Osteocyte (in vitro differentiated cells): ENCODE data around the gene COL23A1. TPM values are rescaled to one million over a fixed set of nuclear protein-coding genes. Genes with fewer than 3 reads are reported as not detected.

Experiments used
- DNase-seq: peaks from one replicate; pipeline ENCODE4 v3.0.0; 2021; ENCODE audit warnings: mixed read lengths; ENCODE audit not compliant: unreplicated experiment; ENCODE audit errors: extremely low spot score
- H3K27ac Mint-ChIP-seq: one replicate; pipeline ENCODE4 v1.8.0; 2021; ENCODE audit warnings: mild to moderate bottlenecking, mixed read lengths; ENCODE audit not compliant: unreplicated experiment
- H3K27me3 Mint-ChIP-seq: one replicate; pipeline ENCODE4 v1.8.0; 2021; ENCODE audit warnings: mixed read lengths; ENCODE audit not compliant: unreplicated experiment
- H3K36me3 Mint-ChIP-seq: one replicate; pipeline ENCODE4 v1.8.0; 2021; ENCODE audit warnings: mixed read lengths; ENCODE audit not compliant: unreplicated experiment
- H3K4me1 Mint-ChIP-seq: one replicate; pipeline ENCODE4 v1.8.0; 2021; ENCODE audit warnings: mixed read lengths; ENCODE audit not compliant: unreplicated experiment
- H3K4me3 Mint-ChIP-seq: one replicate; pipeline ENCODE4 v1.8.0; 2021; ENCODE audit warnings: mild to moderate bottlenecking, moderate library complexity, mixed read lengths; ENCODE audit not compliant: unreplicated experiment
- H3K9me3 Mint-ChIP-seq: one replicate; pipeline ENCODE4 v1.8.0; 2021; ENCODE audit warnings: mixed read lengths; ENCODE audit not compliant: unreplicated experiment
- total RNA-seq: library from RNA; stranded (reverse); gene quantifications from 2 replicates; pipeline ENCODE4 v1.2.1, GENCODE V29; 2021
- TF ChIP-seq, protein P1 (sequence below): fragments of 200-600 bp; sonication (generic); IDR thresholded peaks from 2 replicates; pipeline ENCODE4 v1.5.0; 2021; ENCODE audit warnings: antibody characterized with exemption, mild to moderate bottlenecking, moderate library complexity

Gene COL23A1
- total RNA-seq, 1 donor from 2014 or later, result not detected

DNA sequence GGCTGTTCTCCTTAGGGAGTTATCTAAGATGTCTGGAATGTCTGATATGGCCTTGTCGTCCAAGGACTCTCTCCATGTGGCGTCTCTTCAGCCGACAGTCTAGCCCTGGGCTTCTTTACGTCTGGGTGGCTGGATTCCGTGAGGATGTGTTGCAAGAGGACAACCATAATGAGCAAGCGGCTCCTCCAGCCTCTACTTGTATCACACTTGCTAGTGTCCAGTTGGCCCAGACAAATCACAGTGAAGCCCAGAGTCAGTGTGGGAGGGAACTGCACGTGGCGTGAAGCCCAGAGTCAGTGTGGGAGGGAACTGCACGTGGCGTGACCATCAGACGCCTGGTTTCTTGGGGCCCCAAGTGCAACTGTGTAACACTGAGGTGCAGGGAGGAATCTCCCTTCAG lies 61.1 kb downstream of the COL23A1 start:
- TF ChIP-seq, protein P1, sequence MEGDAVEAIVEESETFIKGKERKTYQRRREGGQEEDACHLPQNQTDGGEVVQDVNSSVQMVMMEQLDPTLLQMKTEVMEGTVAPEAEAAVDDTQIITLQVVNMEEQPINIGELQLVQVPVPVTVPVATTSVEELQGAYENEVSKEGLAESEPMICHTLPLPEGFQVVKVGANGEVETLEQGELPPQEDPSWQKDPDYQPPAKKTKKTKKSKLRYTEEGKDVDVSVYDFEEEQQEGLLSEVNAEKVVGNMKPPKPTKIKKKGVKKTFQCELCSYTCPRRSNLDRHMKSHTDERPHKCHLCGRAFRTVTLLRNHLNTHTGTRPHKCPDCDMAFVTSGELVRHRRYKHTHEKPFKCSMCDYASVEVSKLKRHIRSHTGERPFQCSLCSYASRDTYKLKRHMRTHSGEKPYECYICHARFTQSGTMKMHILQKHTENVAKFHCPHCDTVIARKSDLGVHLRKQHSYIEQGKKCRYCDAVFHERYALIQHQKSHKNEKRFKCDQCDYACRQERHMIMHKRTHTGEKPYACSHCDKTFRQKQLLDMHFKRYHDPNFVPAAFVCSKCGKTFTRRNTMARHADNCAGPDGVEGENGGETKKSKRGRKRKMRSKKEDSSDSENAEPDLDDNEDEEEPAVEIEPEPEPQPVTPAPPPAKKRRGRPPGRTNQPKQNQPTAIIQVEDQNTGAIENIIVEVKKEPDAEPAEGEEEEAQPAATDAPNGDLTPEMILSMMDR, result no peak
- Mint-ChIP-seq H3K27ac (no peak overlapping the region), H3K36me3 (no peaks in the 10 kb centered on the region), H3K4me1 (no peaks in the 10 kb centered on the region), H3K4me3 (no peak overlapping the region), H3K27me3 (no peaks in the 10 kb centered on the region), H3K9me3 (peaks cover 3% of the 10 kb centered on the region)
- DNase-seq, result no peak

DNA sequence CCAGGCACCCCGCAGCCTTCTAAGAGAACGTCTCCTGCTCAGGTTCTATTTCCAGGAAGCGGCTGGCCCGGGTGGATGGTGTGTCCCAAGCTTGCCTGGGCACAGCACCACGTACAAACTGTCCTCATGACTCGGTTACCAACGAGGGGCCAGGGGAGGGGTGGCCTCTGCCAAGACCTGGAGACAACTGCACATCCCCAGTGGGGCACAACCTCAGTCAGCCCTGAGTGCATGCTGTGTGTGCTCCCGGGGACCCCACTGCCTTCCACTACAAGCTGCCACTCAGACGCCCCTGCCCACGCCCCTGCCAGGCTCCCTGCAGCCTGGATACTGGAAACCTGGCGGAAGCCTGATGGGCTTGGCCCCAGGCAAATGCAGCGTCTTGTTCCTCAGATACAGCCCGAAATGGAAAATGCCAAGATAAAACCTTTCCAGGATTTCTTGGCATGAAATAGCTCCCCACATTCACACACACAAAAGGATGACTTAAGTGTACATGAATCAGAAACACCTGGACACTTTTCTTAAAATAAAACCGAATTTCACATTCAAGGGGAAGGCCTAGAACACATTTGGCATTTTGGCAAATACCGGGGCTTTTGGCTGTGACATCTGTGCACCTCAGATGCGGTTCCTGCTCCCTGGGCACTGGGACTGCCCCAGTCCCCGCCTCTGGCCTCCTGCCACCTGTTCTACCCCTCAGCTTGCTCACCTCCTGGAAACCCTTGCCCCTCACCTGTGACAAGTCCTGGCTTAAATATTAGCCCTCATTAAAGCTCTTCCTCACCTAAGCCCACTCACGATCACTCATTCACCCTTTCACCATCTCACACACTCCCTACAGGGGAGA lies 62.5 kb downstream of the COL23A1 start:
- H3K9me3 Mint-ChIP-seq, result peaks cover 9% of the 10 kb centered on the region
- TF ChIP-seq, protein P1, result no peak
- H3K27me3 Mint-ChIP-seq, result no peaks in the 10 kb centered on the region
- DNase-seq, result no peak
- H3K4me1 Mint-ChIP-seq, result no peaks in the 10 kb centered on the region
- H3K4me3 Mint-ChIP-seq, result no peak overlapping the region
- no peak overlapping the region for H3K27ac Mint-ChIP-seq
- H3K36me3 Mint-ChIP-seq, result no peaks in the 10 kb centered on the region

DNA sequence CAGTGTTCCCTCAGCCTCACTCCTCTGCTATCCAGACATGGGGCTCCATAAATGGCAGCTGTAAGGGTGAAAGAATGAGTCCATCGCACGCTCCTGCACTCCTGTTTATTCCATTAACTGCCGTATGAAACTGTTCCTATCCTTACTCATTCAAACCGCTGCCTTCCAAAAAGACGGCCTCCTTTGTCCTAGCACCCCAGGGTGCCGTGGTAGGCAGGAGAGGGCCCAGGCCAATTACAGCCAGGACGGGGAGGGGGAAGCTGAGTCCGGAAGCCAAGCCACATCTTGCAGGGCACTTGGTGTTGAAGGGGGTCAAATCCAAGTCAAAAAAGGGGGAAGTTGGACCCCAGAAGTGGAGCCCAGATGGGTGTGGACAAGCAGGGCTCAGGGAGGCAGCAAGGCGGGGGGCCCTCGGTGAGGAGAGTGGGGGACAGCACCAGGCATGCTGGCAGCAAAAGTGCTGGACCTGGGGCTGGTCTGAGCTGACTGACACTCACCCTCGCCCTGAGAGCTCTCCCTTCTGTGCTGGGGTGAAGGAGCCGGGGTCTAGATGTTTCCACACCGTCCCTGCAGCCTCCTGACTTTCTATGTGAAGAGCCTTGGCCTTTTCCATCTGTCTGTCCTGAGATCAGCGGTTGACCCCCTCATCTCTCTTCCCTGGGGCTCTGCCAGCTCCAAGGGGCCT lies 63.3 kb downstream of the COL23A1 start:
- DNase-seq, result no peak
- Mint-ChIP-seq H3K4me3 (no peak overlapping the region), H3K27ac (no peak overlapping the region), H3K4me1 (no peaks in the 10 kb centered on the region), H3K9me3 (peaks cover 17% of the 10 kb centered on the region), H3K27me3 (no peaks in the 10 kb centered on the region), H3K36me3 (no peaks in the 10 kb centered on the region)
- TF ChIP-seq, protein P1, result no peak

DNA sequence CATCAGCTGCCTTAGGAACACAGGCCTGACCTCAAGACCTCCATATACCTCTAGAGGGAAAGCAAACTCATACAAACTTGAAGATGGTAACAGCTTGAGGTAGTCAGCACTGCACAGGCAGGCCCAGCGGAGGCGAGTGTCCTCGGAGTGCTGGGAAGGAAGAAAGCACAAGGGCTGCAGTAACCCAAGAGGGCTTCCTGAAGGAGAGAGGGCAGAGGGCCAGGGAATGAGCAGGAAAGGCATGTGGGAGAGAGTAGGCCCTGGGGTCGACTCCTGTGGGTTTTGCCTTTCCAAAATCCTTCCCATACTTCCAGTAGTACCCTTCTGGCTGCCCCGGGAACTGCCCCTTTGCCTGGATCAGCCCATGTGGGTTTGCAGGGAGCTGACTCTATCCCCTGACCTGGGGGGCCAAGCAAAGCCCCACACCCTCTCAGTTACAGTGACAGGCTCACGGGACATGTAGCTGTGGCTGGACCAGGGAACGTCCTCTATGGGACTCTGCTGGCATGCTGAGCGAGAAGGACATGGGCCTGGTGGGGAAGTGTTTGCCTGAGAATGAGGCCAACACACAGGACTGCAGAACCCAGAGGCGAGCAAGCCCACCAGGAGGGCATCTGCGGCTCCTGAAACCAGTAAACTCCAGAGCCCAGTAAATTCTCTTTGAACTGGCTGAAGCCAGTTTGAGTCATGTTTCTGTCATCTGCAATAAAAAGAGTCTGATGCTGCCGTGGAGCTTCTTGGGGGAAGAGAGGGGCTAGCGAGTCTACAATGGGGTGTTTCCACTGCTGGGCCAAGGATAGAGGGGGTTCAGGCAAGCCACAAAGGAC lies 64.1 kb downstream of the COL23A1 start:
- Mint-ChIP-seq H3K27me3 (no peaks in the 10 kb centered on the region), H3K4me1 (no peaks in the 10 kb centered on the region), H3K9me3 (peaks cover 22% of the 10 kb centered on the region), H3K27ac (no peak overlapping the region), H3K4me3 (no peak overlapping the region), H3K36me3 (no peaks in the 10 kb centered on the region)
- no peak for DNase-seq
- TF ChIP-seq, protein P1, result no peak
